ENCODE results near the gene DMWD. TPM values are rescaled to one million over a fixed set of nuclear protein-coding genes. Genes with fewer than 3 reads are reported as not detected.

Gene DMWD
- polyA plus RNA-seq, 1 donor (not counting 4 experiments of a cell fraction or from before 2014, with no cell fraction given) = 10.1 TPM

DNA sequence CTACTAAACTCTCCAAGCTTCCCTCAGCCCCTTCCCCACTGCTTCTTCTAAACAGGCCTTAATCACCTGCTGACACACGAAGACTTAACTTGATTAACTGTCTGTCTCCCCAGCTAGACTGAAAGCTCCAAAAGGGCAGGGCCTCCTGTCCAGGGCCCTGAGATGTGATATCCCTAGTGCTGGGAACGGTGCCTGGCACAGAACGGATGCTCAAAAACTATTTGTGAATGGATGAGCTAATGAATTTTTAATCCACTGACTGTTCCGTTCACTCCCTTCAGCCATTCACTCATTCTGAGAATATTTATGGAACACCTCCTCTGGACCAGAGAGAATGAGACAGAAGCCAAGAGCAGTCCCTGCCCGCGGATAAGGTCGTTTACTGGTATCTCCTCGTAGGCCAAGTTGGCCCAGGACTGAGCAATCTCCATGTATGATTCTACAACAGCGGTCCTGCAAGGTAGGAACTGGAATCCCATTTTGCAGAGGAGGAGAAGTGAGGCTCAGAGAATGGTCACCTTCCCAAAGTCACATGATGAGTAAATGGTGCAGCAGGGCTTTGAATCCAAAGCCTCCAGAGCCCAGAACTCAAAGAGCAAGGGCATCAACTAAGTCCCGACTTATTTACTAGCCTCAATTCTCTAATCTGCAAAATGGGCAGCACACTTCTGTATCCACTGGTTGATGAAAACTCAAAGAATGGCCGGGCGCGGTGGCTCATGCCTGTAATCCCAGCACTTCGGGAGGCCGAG is 3.4 kb downstream of the DMWD start:
- DNase-seq (ENCODE audit: low read depth, low spot score) (no peak), FAIRE-seq (no peak)
- no peak overlapping the region for H3K4me3 ChIP-seq (ENCODE audit: control insufficient read depth in 2 of 3, extremely low read depth in 1 of 3, insufficient read depth in 2 of 3, low read depth in 1 of 3, low read length in 3 of 3)
- peaks cover 8 to 42% of the 10 kb centered on the region in 2 experiments for H3K36me3 ChIP-seq (ENCODE audit: control insufficient read depth in 2 of 2, extremely low read depth in 1 of 2, insufficient read depth in 2 of 2, low read length in 2 of 2)
- no peaks in the 10 kb centered on the region for H3K9me3 ChIP-seq (ENCODE audit: control insufficient read depth, low read depth, low read length)
- H3K4me2 ChIP-seq (ENCODE audit: control insufficient read depth, extremely low read depth, insufficient read depth, low read depth, low read length) = no peak overlapping the region
- H3K27me3 ChIP-seq (ENCODE audit: control insufficient read depth, extremely low read depth, insufficient read depth, low read length) = no peaks in the 10 kb centered on the region
- no peaks in the 10 kb centered on the region for H3K9me1 ChIP-seq (ENCODE audit: control insufficient read depth, extremely low read depth, insufficient read depth, low read length)
- dilution Hi-C loops (cut with MboI; ENCODE audit: extremely low pct_ligation_motif_present, low sequenced_read_pairs) = no loop called here
- no peak for TF ChIP-seq EZH2 (IDR thresholded peaks at IDR 0.05; ENCODE audit: low read length)
- TF ChIP-seq, protein P1, sequence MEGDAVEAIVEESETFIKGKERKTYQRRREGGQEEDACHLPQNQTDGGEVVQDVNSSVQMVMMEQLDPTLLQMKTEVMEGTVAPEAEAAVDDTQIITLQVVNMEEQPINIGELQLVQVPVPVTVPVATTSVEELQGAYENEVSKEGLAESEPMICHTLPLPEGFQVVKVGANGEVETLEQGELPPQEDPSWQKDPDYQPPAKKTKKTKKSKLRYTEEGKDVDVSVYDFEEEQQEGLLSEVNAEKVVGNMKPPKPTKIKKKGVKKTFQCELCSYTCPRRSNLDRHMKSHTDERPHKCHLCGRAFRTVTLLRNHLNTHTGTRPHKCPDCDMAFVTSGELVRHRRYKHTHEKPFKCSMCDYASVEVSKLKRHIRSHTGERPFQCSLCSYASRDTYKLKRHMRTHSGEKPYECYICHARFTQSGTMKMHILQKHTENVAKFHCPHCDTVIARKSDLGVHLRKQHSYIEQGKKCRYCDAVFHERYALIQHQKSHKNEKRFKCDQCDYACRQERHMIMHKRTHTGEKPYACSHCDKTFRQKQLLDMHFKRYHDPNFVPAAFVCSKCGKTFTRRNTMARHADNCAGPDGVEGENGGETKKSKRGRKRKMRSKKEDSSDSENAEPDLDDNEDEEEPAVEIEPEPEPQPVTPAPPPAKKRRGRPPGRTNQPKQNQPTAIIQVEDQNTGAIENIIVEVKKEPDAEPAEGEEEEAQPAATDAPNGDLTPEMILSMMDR (optimal IDR thresholded peaks at IDR 0.05 in 1 of 3, IDR thresholded peaks at IDR 0.05 in 1 of 3, conservative IDR thresholded peaks at IDR 0.05 in 1 of 3; ENCODE audit: extremely low read depth in 1 of 3, insufficient read depth in 2 of 3, low read length in 3 of 3) = no peak
- no peak overlapping the region for H2AFZ ChIP-seq (ENCODE audit: control insufficient read depth, low read length)
- H3K4me1 ChIP-seq (ENCODE audit: control insufficient read depth, extremely low read depth, insufficient read depth, low read length) = peaks cover 9% of the 10 kb centered on the region
- H3K79me2 ChIP-seq (ENCODE audit: control insufficient read depth, insufficient read depth, low read length) = peaks cover 19% of the 10 kb centered on the region
- no peak overlapping the region for H3K9ac ChIP-seq (ENCODE audit: control insufficient read depth, extremely low read depth, insufficient read depth, low read length)
- H3K27ac ChIP-seq (ENCODE audit: control insufficient read depth, insufficient read depth, low read length) = no peak overlapping the region
- H4K20me1 ChIP-seq (ENCODE audit: control insufficient read depth, extremely low read depth, insufficient read depth, low read length) = peaks cover 4% of the 10 kb centered on the region

DNA sequence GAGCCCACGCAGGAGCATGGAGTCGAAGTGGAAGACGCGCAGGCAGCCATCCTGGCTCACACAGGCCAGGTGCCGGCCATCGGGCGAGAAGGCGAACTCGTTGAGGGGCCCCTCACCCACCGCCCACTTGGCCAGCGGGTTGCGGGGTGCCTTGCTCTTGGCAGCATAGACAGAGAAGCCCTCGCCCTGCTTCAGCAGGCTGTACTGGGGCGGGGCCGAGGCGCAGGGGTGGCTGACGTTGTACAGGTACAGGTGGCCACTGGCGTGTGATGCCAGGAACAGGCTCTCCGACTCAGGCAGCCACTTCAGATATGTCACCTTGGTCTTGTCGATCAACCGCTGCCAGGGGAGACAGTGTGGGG is 6.1 kb downstream of the DMWD start:
- Histone ChIP-seq H3K9me3 (ENCODE audit: control insufficient read depth, low read depth, low read length) (no peaks in the 10 kb centered on the region), H3K27me3 (ENCODE audit: control insufficient read depth, extremely low read depth, insufficient read depth, low read length) (no peaks in the 10 kb centered on the region), H4K20me1 (ENCODE audit: control insufficient read depth, extremely low read depth, insufficient read depth, low read length) (peaks cover 8% of the 10 kb centered on the region), H3K9me1 (ENCODE audit: control insufficient read depth, extremely low read depth, insufficient read depth, low read length) (no peaks in the 10 kb centered on the region), H2AFZ (ENCODE audit: control insufficient read depth, low read length) (no peak overlapping the region), H3K4me2 (ENCODE audit: control insufficient read depth, extremely low read depth, insufficient read depth, low read depth, low read length) (no peak overlapping the region), H3K79me2 (ENCODE audit: control insufficient read depth, insufficient read depth, low read length) (peaks cover 10% of the 10 kb centered on the region), H3K4me1 (ENCODE audit: control insufficient read depth, extremely low read depth, insufficient read depth, low read length) (peaks cover 25% of the 10 kb centered on the region), H3K27ac (ENCODE audit: control insufficient read depth, insufficient read depth, low read length) (no peak overlapping the region), H3K9ac (ENCODE audit: control insufficient read depth, extremely low read depth, insufficient read depth, low read length) (no peak overlapping the region), H3K4me3 (ENCODE audit: control insufficient read depth in 2 of 3, extremely low read depth in 1 of 3, insufficient read depth in 2 of 3, low read depth in 1 of 3, low read length in 3 of 3) (no peak overlapping the region), H3K36me3 (ENCODE audit: control insufficient read depth in 2 of 2, extremely low read depth in 1 of 2, insufficient read depth in 2 of 2, low read length in 2 of 2) (peaks cover 9 to 42% of the 10 kb centered on the region in 2 experiments)
- TF ChIP-seq EZH2 (IDR thresholded peaks at IDR 0.05; ENCODE audit: low read length) = no peak
- TF ChIP-seq, protein P1 (optimal IDR thresholded peaks at IDR 0.05 in 1 of 3, IDR thresholded peaks at IDR 0.05 in 1 of 3, conservative IDR thresholded peaks at IDR 0.05 in 1 of 3; ENCODE audit: extremely low read depth in 1 of 3, insufficient read depth in 2 of 3, low read length in 3 of 3) = no peak
- dilution Hi-C loops (cut with MboI; ENCODE audit: extremely low pct_ligation_motif_present, low sequenced_read_pairs) = no loop called here
- DNase-seq (ENCODE audit: low read depth, low spot score) (no peak), FAIRE-seq (no peak)
